ENCODE results near the gene NHSL1.

DNA sequence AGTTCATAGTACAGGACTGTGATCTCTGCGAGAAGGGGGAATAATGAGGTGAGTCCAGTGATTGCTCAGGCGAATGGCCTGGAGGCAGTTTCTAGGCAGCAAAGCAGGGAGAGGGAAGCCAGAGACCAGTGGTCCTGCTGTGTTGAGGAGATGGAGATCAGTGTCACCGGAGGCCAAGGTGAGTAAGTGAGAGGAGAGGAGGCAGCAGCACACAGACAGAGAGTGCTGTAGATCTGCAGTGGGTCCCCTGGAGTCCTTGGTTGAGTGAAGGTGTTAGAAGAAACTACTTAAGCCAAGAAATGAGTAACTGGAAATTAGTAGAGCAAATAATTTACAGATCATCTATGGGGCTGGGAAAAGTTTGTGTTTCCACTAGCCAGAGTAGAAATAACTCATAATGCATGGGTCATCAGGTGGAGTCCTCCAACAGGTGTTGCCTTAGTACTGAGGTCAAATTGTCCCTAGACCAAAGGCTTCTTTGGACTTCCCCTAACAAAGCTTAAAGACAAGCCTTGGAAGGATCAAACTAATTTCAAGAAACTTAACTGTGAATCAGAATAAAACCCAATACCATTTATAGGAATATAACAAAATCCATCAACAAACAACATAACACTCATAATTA is 81.7 kb downstream of the NHSL1 start:
- TF ChIP-seq CTCF (IDR thresholded peaks at IDR 0.05) (no peak), POLR2A (IDR thresholded peaks at IDR 0.05) (no peak), POLR2AphosphoS5 (IDR thresholded peaks at IDR 0.05) (no peak)

Measured in transverse colon (tissue), 4 donors.